Subcutaneous adipose tissue (tissue), 4 donors: Measurements from ENCODE around the gene OR12D2. TPM values are rescaled to one million over a fixed set of nuclear protein-coding genes. Genes with fewer than 3 reads are reported as not detected.

Experiments
- CTCF ChIP-seq: fragments of 450-650 bp; IDR thresholded peaks from one replicate; pipeline ENCODE4 v1.5.1; 2016; ENCODE audit warnings: low read depth, mild to moderate bottlenecking, control low read depth, antibody characterized with exemption, moderate library complexity
- total RNA-seq, 4 donors: library from RNA; depleted of rRNA; stranded (reverse); fragments of >200 nt; gene quantifications; one replicate each; pipeline ENCODE4 v1.1.0, GENCODE V29; 2016

The OR12D2 gene
- total RNA-seq, 4 donors from 2014 or later: not detected

GRCh38 chr6:29403801-29404200 lies 8.4 kb downstream of the OR12D2 start:
- TF ChIP-seq CTCF: no peak

DNA sequence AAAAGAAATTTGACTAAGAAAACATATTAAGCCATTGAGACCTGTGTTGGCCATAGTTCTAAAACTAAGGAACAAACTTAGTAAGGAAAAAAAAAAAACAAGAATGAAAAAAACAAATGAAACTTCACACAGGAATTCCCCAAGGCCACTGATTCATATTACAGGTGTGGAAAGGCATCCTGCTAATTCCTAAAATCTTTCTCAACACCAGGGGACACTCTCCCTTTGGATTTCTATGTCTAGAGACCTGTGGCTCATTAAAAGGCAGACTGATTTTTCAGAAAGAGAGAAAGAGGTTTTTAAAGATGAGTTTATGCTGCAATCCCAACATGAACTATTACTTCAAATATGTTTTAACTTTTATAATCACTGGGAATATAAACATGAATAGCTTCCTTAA lies 19.2 kb downstream of the OR12D2 start, which contains the start of gene OR12D1:
TSS of gene OR12D1 (plus strand) at position 341 of the 400 bp plus-strand sequence.
- no peak for TF ChIP-seq CTCF

DNA sequence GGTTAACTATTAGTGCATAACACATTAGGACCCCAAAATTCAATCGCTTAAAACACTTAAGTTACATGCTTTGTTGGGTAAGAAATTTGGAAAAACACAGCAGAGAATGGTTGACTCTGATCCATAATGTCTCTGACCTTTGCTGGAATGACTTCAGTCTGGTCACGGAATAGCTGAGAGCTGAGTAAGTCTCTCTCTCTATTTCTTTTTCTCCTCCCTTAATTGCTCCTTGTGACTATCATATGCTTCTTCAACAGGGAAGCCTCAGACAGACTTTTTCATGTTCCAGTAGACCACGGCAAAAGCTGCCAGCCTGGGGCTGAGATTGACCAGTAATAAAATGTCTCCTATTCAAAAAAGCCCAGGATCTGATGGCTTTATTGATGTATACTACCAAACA lies 24.1 kb downstream of the OR12D2 start:
- no peak for TF ChIP-seq CTCF

DNA sequence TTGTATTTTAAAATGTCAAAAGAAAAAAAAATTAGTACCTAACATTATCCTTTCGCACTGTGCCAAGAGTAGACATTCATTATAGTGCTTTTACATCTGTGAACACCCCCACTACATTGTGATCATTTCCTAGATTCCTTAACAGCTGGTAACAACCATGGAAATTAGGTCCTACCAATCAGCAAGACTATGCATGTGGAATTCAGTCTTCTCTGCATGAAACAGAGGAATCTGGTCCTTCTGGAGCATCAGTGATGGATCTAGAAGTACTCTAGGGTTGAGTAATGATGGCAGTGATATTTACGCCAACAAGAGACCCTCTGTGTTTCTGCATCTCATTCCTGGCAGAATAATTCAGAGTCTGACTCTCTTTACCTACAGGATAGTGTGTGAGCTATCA lies 28.7 kb downstream of the OR12D2 start:
- TF ChIP-seq CTCF: no peak

DNA sequence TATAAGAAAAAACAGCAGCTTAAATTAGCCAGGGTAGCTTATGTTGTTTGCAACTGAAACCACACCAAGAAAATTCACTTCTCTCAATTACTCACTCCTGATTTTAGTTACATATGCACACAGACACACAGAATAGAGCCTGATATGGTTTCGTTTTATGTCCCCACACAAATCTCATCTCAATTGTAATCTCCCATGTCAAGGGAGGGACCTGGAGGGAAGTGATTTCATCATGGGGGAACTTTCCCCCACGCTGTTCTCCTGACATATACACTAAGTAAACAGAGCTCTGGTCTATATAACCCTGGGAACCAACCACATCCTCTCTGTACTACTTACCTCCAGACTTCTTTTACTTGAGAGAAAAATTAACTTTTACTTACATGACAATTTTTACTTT lies 29.1 kb downstream of the OR12D2 start:
- TF ChIP-seq CTCF: no peak

GRCh38 chr6:29425075-29425474 lies 29.6 kb downstream of the OR12D2 start:
- TF ChIP-seq CTCF: no peak

- TF ChIP-seq CTCF: no peak
These were observed 31.2 kb downstream of the OR12D2 start for GRCh38 chr6:29426654-29427053.
